ENCODE results near the gene POLL.

- TF ChIP-seq, protein P1, sequence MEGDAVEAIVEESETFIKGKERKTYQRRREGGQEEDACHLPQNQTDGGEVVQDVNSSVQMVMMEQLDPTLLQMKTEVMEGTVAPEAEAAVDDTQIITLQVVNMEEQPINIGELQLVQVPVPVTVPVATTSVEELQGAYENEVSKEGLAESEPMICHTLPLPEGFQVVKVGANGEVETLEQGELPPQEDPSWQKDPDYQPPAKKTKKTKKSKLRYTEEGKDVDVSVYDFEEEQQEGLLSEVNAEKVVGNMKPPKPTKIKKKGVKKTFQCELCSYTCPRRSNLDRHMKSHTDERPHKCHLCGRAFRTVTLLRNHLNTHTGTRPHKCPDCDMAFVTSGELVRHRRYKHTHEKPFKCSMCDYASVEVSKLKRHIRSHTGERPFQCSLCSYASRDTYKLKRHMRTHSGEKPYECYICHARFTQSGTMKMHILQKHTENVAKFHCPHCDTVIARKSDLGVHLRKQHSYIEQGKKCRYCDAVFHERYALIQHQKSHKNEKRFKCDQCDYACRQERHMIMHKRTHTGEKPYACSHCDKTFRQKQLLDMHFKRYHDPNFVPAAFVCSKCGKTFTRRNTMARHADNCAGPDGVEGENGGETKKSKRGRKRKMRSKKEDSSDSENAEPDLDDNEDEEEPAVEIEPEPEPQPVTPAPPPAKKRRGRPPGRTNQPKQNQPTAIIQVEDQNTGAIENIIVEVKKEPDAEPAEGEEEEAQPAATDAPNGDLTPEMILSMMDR (IDR thresholded peaks at IDR 0.05): no peak
- TF ChIP-seq POLR2A (IDR thresholded peaks at IDR 0.05): no peak
These were observed 25.8 kb downstream of the POLL start for GRCh38 chr10:101562231-101562630.
